H1 (cell line): Measurements from ENCODE around the gene NOTCH2. TPM values are rescaled to one million over a fixed set of nuclear protein-coding genes. Genes with fewer than 3 reads are reported as not detected.

Experiments
- CHD7 ChIP-seq: fragments of 300-600 bp; sonication (generic); IDR thresholded peaks from 2 replicates; pipeline ENCODE4 v1.7.1; 2012; ENCODE audit warnings: low read length, moderate library complexity, mild to moderate bottlenecking, inconsistent platforms; ENCODE audit not compliant: insufficient replicate concordance
- EGR1 ChIP-seq: IDR thresholded peaks from 2 replicates; pipeline ENCODE4 v1.6.1; 2011; ENCODE audit warnings: low read depth, low read length, borderline replicate concordance
- FOSL1 ChIP-seq: IDR thresholded peaks from 2 replicates; pipeline ENCODE4 v1.6.1; 2011; ENCODE audit warnings: mild to moderate bottlenecking, low read depth, low read length, moderate library complexity; ENCODE audit not compliant: insufficient read depth
- HDAC2 ChIP-seq, 2 experiments: fragments of 300-600 bp in 1 of 2; sonication (generic) in 1 of 2; IDR thresholded peaks; 2 replicates each; pipeline ENCODE4 v1.6.1; 2011 to 2012; ENCODE audit warnings: low read depth in 2 of 2, low read length in 2 of 2, mild to moderate bottlenecking in 2 of 2, moderate library complexity in 2 of 2, borderline replicate concordance in 1 of 2, inconsistent platforms in 1 of 2
- KDM1A ChIP-seq: fragments of 200-600, 300-600 bp; sonication (generic); IDR thresholded peaks from 2 replicates; pipeline ENCODE4 v1.7.1; 2016; ENCODE audit warnings: mild to moderate bottlenecking, low read length, borderline replicate concordance
- MAFK ChIP-seq: IDR thresholded peaks from 2 replicates; pipeline ENCODE4 v1.6.1; 2012; ENCODE audit warnings: low read depth, mild to moderate bottlenecking, improper control_type of control experiment, low read length
- RXRA ChIP-seq: IDR thresholded peaks from 2 replicates; pipeline ENCODE4 v1.6.1; 2011; ENCODE audit warnings: low read depth, mild to moderate bottlenecking, low read length, moderate library complexity; ENCODE audit not compliant: insufficient read depth
- SAP30 ChIP-seq: fragments of 300-600 bp; sonication (generic); IDR thresholded peaks from 2 replicates; pipeline ENCODE4 v1.7.1; 2012; ENCODE audit warnings: low read length, moderate library complexity, mild to moderate bottlenecking, inconsistent platforms; ENCODE audit not compliant: insufficient read depth, insufficient replicate concordance
- USF2 ChIP-seq: IDR thresholded peaks from 2 replicates; pipeline ENCODE4 v1.6.1; 2011; ENCODE audit warnings: low read length, improper control_type of control experiment
- polyA plus RNA-seq, 7 experiments: library from polyadenylated mRNA; depleted of rRNA in 3 of 7; stranded (reverse) in 5 of 7; unstranded in 2 of 7; fragments of >200 nt in 5 of 7; fragments of 200-250 nt in 2 of 7; gene quantifications; 1 replicate in 5 of 7; 2 replicates in 1 of 7; 4 replicates in 1 of 7; pipeline versions ENCODE4 v1.2.1 to v1.2.3, GENCODE V29; 2011 to 2013; ENCODE audit warnings: missing spikeins in 2 of 7, mixed read lengths in 2 of 7
- total RNA-seq: library from RNA; stranded (reverse); fragmentation: NEBNext Ultra II Directional; extraction: Animal tissue kit (Norgen Biotek cat#: 25700); gene quantifications from 2 replicates; pipeline ENCODE4 v1.2.1, GENCODE V29; 2021

NOTCH2 gene
- total and polyA plus RNA-seq, 2 of the 8 experiments (the other 6 are each of a cell fraction or from before 2014, with no cell fraction given), result 17.7 to 63.0 TPM

- TF ChIP-seq USF2, result no peak
- TF ChIP-seq CHD7, result no peak
- no peak for TF ChIP-seq MAFK
- TF ChIP-seq HDAC2 (IDR thresholded peaks at IDR 0.05; ENCODE audit: borderline replicate concordance in 1 of 2, low read depth in 2 of 2, low read length in 2 of 2), result no peak
- no peak for TF ChIP-seq RXRA
- no peak for TF ChIP-seq FOSL1
- no peak for TF ChIP-seq SAP30
- no peak for TF ChIP-seq EGR1
- no peak for TF ChIP-seq KDM1A
Measured at GRCh38 chr1:119918301-119918700, 151.2 kb downstream of the NOTCH2 start (continued).
